ENCODE results near the gene NCOA1.

DNA sequence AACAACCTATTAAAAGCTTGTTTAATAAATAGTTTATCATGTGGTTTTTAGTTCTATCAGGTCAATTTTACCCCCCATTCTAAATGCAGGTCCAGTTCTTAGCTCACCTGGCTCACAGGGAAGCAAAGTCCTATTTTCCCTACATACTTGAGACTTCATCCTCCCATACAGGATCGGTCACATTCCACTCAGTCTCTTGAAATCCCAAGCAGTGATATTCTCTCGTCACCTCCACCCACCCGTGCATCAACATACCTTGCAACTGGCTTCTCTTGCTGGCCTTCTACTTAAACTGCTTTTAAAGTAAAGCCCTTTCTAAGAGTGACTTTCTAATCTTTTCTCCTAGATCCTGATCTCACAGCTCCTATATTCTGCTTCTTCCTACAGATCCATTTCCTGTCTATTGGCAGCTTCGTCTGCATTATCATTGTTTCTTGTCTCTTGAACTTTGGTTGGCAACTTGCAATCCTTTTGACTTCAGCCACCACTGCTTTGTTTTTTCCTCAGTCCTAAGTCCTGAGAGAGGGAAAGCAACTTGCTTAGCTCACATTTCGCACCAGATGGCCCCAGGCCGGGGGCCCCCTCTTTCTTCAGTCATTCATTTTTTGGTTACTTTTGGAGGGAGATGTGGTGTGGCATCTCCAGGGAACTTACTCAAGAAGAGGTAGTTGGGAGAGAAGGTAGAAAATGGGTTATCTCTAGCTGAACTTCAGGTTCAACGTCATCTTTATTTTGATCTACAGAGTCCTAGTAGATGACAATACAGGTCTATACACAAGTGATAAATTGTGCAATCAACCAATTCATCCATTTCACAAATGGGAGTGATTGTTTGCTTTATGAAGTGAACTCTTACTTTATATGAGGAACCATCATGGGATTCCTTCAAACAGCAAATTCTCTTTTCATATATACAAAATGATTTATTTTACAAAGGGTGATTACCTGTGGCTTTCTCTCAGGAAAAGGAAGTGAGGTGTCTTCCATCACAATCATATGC, 23.9 kb upstream of the NCOA1 start:
- TF ChIP-seq, protein P1, sequence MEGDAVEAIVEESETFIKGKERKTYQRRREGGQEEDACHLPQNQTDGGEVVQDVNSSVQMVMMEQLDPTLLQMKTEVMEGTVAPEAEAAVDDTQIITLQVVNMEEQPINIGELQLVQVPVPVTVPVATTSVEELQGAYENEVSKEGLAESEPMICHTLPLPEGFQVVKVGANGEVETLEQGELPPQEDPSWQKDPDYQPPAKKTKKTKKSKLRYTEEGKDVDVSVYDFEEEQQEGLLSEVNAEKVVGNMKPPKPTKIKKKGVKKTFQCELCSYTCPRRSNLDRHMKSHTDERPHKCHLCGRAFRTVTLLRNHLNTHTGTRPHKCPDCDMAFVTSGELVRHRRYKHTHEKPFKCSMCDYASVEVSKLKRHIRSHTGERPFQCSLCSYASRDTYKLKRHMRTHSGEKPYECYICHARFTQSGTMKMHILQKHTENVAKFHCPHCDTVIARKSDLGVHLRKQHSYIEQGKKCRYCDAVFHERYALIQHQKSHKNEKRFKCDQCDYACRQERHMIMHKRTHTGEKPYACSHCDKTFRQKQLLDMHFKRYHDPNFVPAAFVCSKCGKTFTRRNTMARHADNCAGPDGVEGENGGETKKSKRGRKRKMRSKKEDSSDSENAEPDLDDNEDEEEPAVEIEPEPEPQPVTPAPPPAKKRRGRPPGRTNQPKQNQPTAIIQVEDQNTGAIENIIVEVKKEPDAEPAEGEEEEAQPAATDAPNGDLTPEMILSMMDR (IDR thresholded peaks at IDR 0.05; ENCODE audit: low read depth, low read length, missing input control) = no peak
- TF ChIP-seq EGR1 (IDR thresholded peaks at IDR 0.05; ENCODE audit: low read depth in 2 of 2) (no peak), GABPA (IDR thresholded peaks at IDR 0.05 in 1 of 2, conservative IDR thresholded peaks at IDR 0.05 in 1 of 2) (no peak), RXRA (IDR thresholded peaks at IDR 0.05) (no peak), HNF4A (conservative IDR thresholded peaks at IDR 0.05) (no peak), SP1 (IDR thresholded peaks at IDR 0.05) (no peak), TAF1 (conservative IDR thresholded peaks at IDR 0.05) (no peak)
- TF ChIP-seq, protein P2, sequence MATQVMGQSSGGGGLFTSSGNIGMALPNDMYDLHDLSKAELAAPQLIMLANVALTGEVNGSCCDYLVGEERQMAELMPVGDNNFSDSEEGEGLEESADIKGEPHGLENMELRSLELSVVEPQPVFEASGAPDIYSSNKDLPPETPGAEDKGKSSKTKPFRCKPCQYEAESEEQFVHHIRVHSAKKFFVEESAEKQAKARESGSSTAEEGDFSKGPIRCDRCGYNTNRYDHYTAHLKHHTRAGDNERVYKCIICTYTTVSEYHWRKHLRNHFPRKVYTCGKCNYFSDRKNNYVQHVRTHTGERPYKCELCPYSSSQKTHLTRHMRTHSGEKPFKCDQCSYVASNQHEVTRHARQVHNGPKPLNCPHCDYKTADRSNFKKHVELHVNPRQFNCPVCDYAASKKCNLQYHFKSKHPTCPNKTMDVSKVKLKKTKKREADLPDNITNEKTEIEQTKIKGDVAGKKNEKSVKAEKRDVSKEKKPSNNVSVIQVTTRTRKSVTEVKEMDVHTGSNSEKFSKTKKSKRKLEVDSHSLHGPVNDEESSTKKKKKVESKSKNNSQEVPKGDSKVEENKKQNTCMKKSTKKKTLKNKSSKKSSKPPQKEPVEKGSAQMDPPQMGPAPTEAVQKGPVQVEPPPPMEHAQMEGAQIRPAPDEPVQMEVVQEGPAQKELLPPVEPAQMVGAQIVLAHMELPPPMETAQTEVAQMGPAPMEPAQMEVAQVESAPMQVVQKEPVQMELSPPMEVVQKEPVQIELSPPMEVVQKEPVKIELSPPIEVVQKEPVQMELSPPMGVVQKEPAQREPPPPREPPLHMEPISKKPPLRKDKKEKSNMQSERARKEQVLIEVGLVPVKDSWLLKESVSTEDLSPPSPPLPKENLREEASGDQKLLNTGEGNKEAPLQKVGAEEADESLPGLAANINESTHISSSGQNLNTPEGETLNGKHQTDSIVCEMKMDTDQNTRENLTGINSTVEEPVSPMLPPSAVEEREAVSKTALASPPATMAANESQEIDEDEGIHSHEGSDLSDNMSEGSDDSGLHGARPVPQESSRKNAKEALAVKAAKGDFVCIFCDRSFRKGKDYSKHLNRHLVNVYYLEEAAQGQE (IDR thresholded peaks at IDR 0.05) = no peak

Measured in liver (tissue), 3 donors.